HepG2 (cell line): Measurements from ENCODE around the gene THRA. TPM values are rescaled to one million over a fixed set of nuclear protein-coding genes. Genes with fewer than 3 reads are reported as not detected.
A peak's percentile ranks its signal among the peaks of the same experiment; 100 is the strongest.

Experiments
- FOXO1 ChIP-seq: sonication (generic); formaldehyde crosslinking; IDR thresholded peaks from 2 replicates; pipeline ENCODE4 v1.4.0; 2020; ENCODE audit warnings: missing genetic modification reagents
- NFE2L2 ChIP-seq: fragments of 150-350 bp; IDR thresholded peaks from 2 replicates; pipeline ENCODE4 v1.6.1; 2014; ENCODE audit warnings: low read length
- NFYC ChIP-seq: IDR thresholded peaks from 2 replicates; pipeline ENCODE4 v1.6.1; 2016; ENCODE audit warnings: missing genetic modification reagents, missing compliant biosample characterization
- NR2C2 ChIP-seq: sonication (generic); formaldehyde crosslinking; IDR thresholded peaks from 2 replicates; pipeline ENCODE4 v1.4.0; 2020; ENCODE audit warnings: missing genetic modification reagents, mild to moderate bottlenecking, moderate library complexity, borderline replicate concordance
- POLR2A ChIP-seq, 2 experiments: IDR thresholded peaks; 2 replicates each; pipeline ENCODE4 v1.6.1; 2011; ENCODE audit warnings: low read depth in 2 of 2, low read length in 2 of 2, mild to moderate bottlenecking in 1 of 2, moderate library complexity in 1 of 2; ENCODE audit not compliant: insufficient read depth in 1 of 2
- RXRA ChIP-seq: sonication (generic); formaldehyde crosslinking; IDR thresholded peaks from 2 replicates; pipeline ENCODE4 v1.5.1; 2020; ENCODE audit warnings: missing genetic modification reagents
- TCF7 ChIP-seq: sonication (generic); IDR thresholded peaks from 2 replicates; pipeline ENCODE4 v1.6.1; 2016; ENCODE audit warnings: antibody characterized with exemption, low read depth
- ZNF12 ChIP-seq: sonication (generic); formaldehyde crosslinking; IDR thresholded peaks from 2 replicates; pipeline ENCODE4 v1.5.0; 2020; ENCODE audit warnings: missing genetic modification reagents
- ZNF260 ChIP-seq: sonication (generic); formaldehyde crosslinking; IDR thresholded peaks from 2 replicates; pipeline ENCODE4 v1.4.0; 2020; ENCODE audit warnings: missing genetic modification reagents, low read depth, mild to moderate bottlenecking, borderline replicate concordance
- ZNF274 ChIP-seq: sonication (generic); formaldehyde crosslinking; IDR thresholded peaks from 2 replicates; pipeline ENCODE4 v1.5.1; 2020; ENCODE audit warnings: mild to moderate bottlenecking, missing genetic modification reagents
- ZNF446 ChIP-seq: sonication (generic); formaldehyde crosslinking; IDR thresholded peaks from 2 replicates; pipeline ENCODE4 v1.5.0; 2020; ENCODE audit warnings: mild to moderate bottlenecking, missing genetic modification reagents
- ZNF629 ChIP-seq: sonication (generic); formaldehyde crosslinking; conservative IDR thresholded peaks from 2 replicates; pipeline ENCODE4 v1.5.0; 2020; ENCODE audit warnings: missing genetic modification reagents
- ZNF781 ChIP-seq: sonication (generic); formaldehyde crosslinking; IDR thresholded peaks from 2 replicates; pipeline ENCODE4 v1.5.1; 2020; ENCODE audit warnings: borderline replicate concordance, mild to moderate bottlenecking, missing genetic modification reagents; ENCODE audit errors: not compliant biosample characterization
- polyA plus RNA-seq, 8 experiments: library from polyadenylated mRNA; depleted of rRNA in 3 of 8; stranded (reverse) in 7 of 8; unstranded in 1 of 8; fragments of >200 nt; fragmentation: Illumina TruSeq in 4 of 8; extraction: Trizol in 4 of 8; gene quantifications; 2 replicates each; pipeline versions ENCODE4 v1.2.1 to v1.2.3, GENCODE V29; 2011 to 2016; ENCODE audit warnings: low read depth in 4 of 8, missing spikeins in 1 of 8, mixed read lengths in 1 of 8; ENCODE audit not compliant: insufficient read depth in 1 of 8
- total RNA-seq, 5 experiments: library from RNA; depleted of rRNA; stranded (reverse); fragments of >200 nt; fragmentation: Illumina TruSeq; extraction: Trizol; gene quantifications; 2 replicates each; pipeline ENCODE4 v1.2.3, GENCODE V29; 2016; ENCODE audit warnings: low read depth in 1 of 5
- TF ChIP-seq, protein P1 (sequence below): sonication (generic); formaldehyde crosslinking; conservative IDR thresholded peaks from 2 replicates; pipeline ENCODE4 v1.4.0; 2020; ENCODE audit warnings: missing genetic modification reagents
- TF ChIP-seq, protein P2 (sequence below): sonication (generic); formaldehyde crosslinking; IDR thresholded peaks from 2 replicates; pipeline ENCODE4 v1.4.0; 2020; ENCODE audit warnings: missing genetic modification reagents, borderline replicate concordance
- TF ChIP-seq, protein P3 (sequence below), 2 experiments: fragments of 450-650 bp in 1 of 2; sonication (generic) in 1 of 2; formaldehyde crosslinking; IDR thresholded peaks; 2 replicates each; pipeline versions ENCODE4 v1.5.0 to v1.8.0; 2020 to 2022; ENCODE audit warnings: mild to moderate bottlenecking in 1 of 2, missing genetic modification reagents in 1 of 2
- TF ChIP-seq, protein P4 (sequence below): sonication (generic); formaldehyde crosslinking; IDR thresholded peaks from 2 replicates; pipeline ENCODE4 v1.5.0; 2020; ENCODE audit warnings: missing genetic modification reagents
- TF ChIP-seq, protein P5 (sequence below): sonication (generic); formaldehyde crosslinking; IDR thresholded peaks from 2 replicates; pipeline ENCODE4 v1.4.0; 2020; ENCODE audit warnings: missing genetic modification reagents
- TF ChIP-seq, protein P6 (sequence below): sonication (generic); formaldehyde crosslinking; IDR thresholded peaks from 2 replicates; pipeline ENCODE4 v1.5.1; 2020; ENCODE audit warnings: mild to moderate bottlenecking, missing genetic modification reagents, borderline replicate concordance

THRA gene
- total and polyA plus RNA-seq, 2 of the 13 experiments (the other 11 are each of a cell fraction or from before 2014, with no cell fraction given): 8.0 to 9.9 TPM

DNA sequence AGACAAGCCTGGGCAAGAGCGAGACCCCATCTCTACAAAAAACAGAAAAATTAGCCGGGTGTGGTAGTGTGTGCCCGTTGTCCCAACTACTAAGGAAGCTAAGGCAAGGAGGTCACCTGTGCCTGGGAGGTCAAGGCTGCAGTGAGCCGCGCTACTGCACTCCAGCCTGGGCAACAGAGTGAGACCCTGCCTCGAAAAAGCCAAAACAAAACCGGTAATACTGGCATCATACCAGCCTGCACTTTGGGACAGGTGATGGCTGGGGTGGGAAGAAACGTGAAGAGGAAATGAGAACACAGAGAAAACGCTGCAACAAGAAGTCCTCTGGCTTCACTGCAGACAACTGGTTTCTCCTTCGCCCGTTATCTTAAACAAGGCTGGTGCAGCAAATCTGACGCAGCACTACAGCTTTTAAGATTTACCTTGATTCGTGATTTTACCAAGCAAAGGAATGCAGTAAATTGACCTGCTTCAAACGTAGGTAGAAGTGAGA, 76.8 kb downstream of the THRA start (continued):
- TF ChIP-seq, protein P1, sequence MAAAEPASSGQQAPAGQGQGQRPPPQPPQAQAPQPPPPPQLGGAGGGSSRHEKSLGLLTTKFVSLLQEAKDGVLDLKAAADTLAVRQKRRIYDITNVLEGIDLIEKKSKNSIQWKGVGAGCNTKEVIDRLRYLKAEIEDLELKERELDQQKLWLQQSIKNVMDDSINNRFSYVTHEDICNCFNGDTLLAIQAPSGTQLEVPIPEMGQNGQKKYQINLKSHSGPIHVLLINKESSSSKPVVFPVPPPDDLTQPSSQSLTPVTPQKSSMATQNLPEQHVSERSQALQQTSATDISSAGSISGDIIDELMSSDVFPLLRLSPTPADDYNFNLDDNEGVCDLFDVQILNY (CRISPR knock-in tag): no peak
- TF ChIP-seq ZNF274 (CRISPR knock-in tag) (no peak), FOXO1 (CRISPR knock-in tag) (no peak), ZNF781 (CRISPR knock-in tag) (peak; percentile 64), NR2C2 (no peak), RXRA (CRISPR knock-in tag) (no peak), ZNF629 (CRISPR knock-in tag) (no peak), POLR2A (IDR thresholded peaks at IDR 0.05; ENCODE audit: insufficient read depth in 1 of 2, low read depth in 2 of 2, low read length in 2 of 2) (no peak), ZNF12 (CRISPR knock-in tag) (no peak), NFYC (CRISPR knock-in tag) (0 out of 2 replicates have a peak, but pooled peaks have one; percentile 15), TCF7 (no peak), NFE2L2 (0 out of 2 replicates have a peak, but pooled peaks have one; percentile 2), ZNF260 (CRISPR knock-in tag) (no peak), ZNF446 (CRISPR knock-in tag) (peak; percentile 17; the same call in 1 of the 2 replicates)
- TF ChIP-seq, protein P2, sequence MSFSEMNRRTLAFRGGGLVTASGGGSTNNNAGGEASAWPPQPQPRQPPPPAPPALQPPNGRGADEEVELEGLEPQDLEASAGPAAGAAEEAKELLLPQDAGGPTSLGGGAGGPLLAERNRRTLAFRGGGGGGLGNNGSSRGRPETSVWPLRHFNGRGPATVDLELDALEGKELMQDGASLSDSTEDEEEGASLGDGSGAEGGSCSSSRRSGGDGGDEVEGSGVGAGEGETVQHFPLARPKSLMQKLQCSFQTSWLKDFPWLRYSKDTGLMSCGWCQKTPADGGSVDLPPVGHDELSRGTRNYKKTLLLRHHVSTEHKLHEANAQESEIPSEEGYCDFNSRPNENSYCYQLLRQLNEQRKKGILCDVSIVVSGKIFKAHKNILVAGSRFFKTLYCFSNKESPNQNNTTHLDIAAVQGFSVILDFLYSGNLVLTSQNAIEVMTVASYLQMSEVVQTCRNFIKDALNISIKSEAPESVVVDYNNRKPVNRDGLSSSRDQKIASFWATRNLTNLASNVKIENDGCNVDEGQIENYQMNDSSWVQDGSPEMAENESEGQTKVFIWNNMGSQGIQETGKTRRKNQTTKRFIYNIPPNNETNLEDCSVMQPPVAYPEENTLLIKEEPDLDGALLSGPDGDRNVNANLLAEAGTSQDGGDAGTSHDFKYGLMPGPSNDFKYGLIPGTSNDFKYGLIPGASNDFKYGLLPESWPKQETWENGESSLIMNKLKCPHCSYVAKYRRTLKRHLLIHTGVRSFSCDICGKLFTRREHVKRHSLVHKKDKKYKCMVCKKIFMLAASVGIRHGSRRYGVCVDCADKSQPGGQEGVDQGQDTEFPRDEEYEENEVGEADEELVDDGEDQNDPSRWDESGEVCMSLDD (CRISPR knock-in tag): 0 out of 2 replicates have a peak, but pooled peaks have one; percentile 30
- TF ChIP-seq, protein P3, sequence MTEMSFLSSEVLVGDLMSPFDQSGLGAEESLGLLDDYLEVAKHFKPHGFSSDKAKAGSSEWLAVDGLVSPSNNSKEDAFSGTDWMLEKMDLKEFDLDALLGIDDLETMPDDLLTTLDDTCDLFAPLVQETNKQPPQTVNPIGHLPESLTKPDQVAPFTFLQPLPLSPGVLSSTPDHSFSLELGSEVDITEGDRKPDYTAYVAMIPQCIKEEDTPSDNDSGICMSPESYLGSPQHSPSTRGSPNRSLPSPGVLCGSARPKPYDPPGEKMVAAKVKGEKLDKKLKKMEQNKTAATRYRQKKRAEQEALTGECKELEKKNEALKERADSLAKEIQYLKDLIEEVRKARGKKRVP (CRISPR knock-in tag; IDR thresholded peaks at IDR 0.05): no peak
- TF ChIP-seq, protein P4, sequence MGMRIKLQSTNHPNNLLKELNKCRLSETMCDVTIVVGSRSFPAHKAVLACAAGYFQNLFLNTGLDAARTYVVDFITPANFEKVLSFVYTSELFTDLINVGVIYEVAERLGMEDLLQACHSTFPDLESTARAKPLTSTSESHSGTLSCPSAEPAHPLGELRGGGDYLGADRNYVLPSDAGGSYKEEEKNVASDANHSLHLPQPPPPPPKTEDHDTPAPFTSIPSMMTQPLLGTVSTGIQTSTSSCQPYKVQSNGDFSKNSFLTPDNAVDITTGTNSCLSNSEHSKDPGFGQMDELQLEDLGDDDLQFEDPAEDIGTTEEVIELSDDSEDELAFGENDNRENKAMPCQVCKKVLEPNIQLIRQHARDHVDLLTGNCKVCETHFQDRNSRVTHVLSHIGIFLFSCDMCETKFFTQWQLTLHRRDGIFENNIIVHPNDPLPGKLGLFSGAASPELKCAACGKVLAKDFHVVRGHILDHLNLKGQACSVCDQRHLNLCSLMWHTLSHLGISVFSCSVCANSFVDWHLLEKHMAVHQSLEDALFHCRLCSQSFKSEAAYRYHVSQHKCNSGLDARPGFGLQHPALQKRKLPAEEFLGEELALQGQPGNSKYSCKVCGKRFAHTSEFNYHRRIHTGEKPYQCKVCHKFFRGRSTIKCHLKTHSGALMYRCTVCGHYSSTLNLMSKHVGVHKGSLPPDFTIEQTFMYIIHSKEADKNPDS (CRISPR knock-in tag): 0 out of 2 replicates have a peak, but pooled peaks have one; percentile 1
- TF ChIP-seq, protein P5, sequence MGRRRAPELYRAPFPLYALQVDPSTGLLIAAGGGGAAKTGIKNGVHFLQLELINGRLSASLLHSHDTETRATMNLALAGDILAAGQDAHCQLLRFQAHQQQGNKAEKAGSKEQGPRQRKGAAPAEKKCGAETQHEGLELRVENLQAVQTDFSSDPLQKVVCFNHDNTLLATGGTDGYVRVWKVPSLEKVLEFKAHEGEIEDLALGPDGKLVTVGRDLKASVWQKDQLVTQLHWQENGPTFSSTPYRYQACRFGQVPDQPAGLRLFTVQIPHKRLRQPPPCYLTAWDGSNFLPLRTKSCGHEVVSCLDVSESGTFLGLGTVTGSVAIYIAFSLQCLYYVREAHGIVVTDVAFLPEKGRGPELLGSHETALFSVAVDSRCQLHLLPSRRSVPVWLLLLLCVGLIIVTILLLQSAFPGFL (CRISPR knock-in tag): peak; percentile 13; the same call in 1 of the 2 replicates
- TF ChIP-seq, protein P6, sequence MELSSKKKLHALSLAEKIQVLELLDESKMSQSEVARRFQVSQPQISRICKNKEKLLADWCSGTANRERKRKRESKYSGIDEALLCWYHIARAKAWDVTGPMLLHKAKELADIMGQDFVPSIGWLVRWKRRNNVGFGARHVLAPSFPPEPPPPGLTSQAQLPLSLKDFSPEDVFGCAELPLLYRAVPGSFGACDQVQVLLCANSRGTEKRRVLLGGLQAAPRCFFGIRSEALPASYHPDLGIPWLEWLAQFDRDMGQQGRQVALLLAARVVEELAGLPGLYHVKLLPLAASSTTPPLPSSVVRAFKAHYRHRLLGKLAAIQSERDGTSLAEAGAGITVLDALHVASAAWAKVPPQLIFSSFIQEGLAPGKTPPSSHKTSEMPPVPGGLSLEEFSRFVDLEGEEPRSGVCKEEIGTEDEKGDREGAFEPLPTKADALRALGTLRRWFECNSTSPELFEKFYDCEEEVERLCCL (CRISPR knock-in tag): no peak; the same call in 1 of the 2 replicates
